Urinary bladder (tissue), 2 donors: ENCODE measurements around the gene LRRC39. TPM values are rescaled to one million over a fixed set of nuclear protein-coding genes. Genes with fewer than 3 reads are reported as not detected.

ENCODE experiments used
- polyA plus RNA-seq: library from polyadenylated mRNA; stranded (reverse); fragments of 200-250 nt; gene quantifications from one replicate; pipeline ENCODE4 v1.2.3, GENCODE V29; 2013
- small RNA-seq: library from RNA; depleted of rRNA; stranded (forward); fragments of <200 nt; gene quantifications from one replicate; pipeline ENCODE3, GENCODE V24; 2014
- total RNA-seq: library from RNA; depleted of rRNA; stranded (reverse); fragments of >200 nt; gene quantifications from one replicate; pipeline ENCODE4 v1.2.3, GENCODE V29; 2014
- donor health status: healthy.

The LRRC39 gene
- total and polyA plus RNA-seq, 2 donors, result 0.51 to 13.8 TPM

Small RNAs within 50 kb of the gene (small RNA-seq; reads per million reads assigned to genes)
- gene AC093019.1 (not detected), gene RPL23AP90 (not detected)

Other genes with a start within 250 kb of the LRRC39 start
- 68.7 TPM for gene SLC35A3, start 208.3 kb downstream of the LRRC39 start, total RNA-seq
- 13.7 TPM for gene SLC35A3, start 208.3 kb downstream of the LRRC39 start, polyA plus RNA-seq
- 8.6 TPM for gene SASS6, start 45.3 kb downstream of the LRRC39 start, total RNA-seq
- gene SASS6, start 45.3 kb downstream of the LRRC39 start, polyA plus RNA-seq, result 2.4 TPM
- gene TRMT13, start 45.1 kb downstream of the LRRC39 start, total RNA-seq, result 59.4 TPM
- gene TRMT13, start 45.1 kb downstream of the LRRC39 start, polyA plus RNA-seq, result 9.8 TPM
- gene DBT, start 71.6 kb upstream of the LRRC39 start, total RNA-seq, result 16.9 TPM
- 9.0 TPM for gene DBT, start 71.6 kb upstream of the LRRC39 start, polyA plus RNA-seq
- gene RTCA, start 88.0 kb upstream of the LRRC39 start, total RNA-seq, result 28.8 TPM
- 17.1 TPM for gene RTCA, start 88.0 kb upstream of the LRRC39 start, polyA plus RNA-seq
- 29.1 TPM for gene CDC14A, start 174.2 kb upstream of the LRRC39 start, total RNA-seq
- gene CDC14A, start 174.2 kb upstream of the LRRC39 start, polyA plus RNA-seq, result 3.9 TPM